Keratinocyte (primary cell): Measurements from ENCODE around the gene KSR2. TPM values are rescaled to one million over a fixed set of nuclear protein-coding genes. Genes with fewer than 3 reads are reported as not detected.
"Not testable (repeated sequence)": the region's sequence is repeated elsewhere in the genome, so short reads cannot be mapped to it uniquely, and the experiment has no call there.

Experiments used
- DNase-seq: peaks from one replicate; pipeline ENCODE4 v3.0.0-alpha.2; 2011; ENCODE audit warnings: low read depth, missing footprints, low spot score
- FAIRE-seq: peaks from 2 replicates; lab custom pipeline; 2011; peaks lifted over from hg19 to GRCh38; lab: Jason Lieb, UNC
- H2AFZ ChIP-seq: 2 replicates; pipeline ENCODE4 v1.6.0; 2012; ENCODE audit warnings: low read length, control low read depth, inconsistent platforms; ENCODE audit not compliant: control insufficient read depth
- H3K27ac ChIP-seq: 2 replicates; pipeline ENCODE4 v1.5.1; 2011; ENCODE audit warnings: low read length; ENCODE audit not compliant: control insufficient read depth, insufficient read depth
- H3K27me3 ChIP-seq: 3 replicates; pipeline ENCODE4 v1.6.0; 2011; ENCODE audit warnings: low read length; ENCODE audit not compliant: control insufficient read depth, insufficient read depth; ENCODE audit errors: extremely low read depth
- H3K36me3 ChIP-seq, 2 experiments: 2 replicates in 1 of 2; 3 replicates in 1 of 2; pipeline ENCODE4 v1.5.1; 2011; ENCODE audit warnings: low read length in 2 of 2, mild to moderate bottlenecking in 1 of 2; ENCODE audit not compliant: control insufficient read depth in 2 of 2, insufficient read depth in 2 of 2; ENCODE audit errors: extremely low read depth in 1 of 2
- H3K4me1 ChIP-seq: 3 replicates; pipeline ENCODE4 v1.5.1; 2011; ENCODE audit warnings: low read length; ENCODE audit not compliant: control insufficient read depth, insufficient read depth; ENCODE audit errors: extremely low read depth
- H3K4me2 ChIP-seq: 3 replicates; pipeline ENCODE4 v1.6.0; 2011; ENCODE audit warnings: low read depth, low read length; ENCODE audit not compliant: control insufficient read depth, insufficient read depth; ENCODE audit errors: extremely low read depth
- H3K4me3 ChIP-seq, 3 experiments: fragments of 200-600 bp in 1 of 3; sonication (generic) in 1 of 3; 2 replicates in 2 of 3; 3 replicates in 1 of 3; pipeline ENCODE4 v1.5.1; 2011 to 2016; ENCODE audit warnings: low read length in 3 of 3, mild to moderate bottlenecking in 3 of 3, control low read depth in 2 of 3, inconsistent platforms in 1 of 3, low read depth in 1 of 3, mixed read lengths in 1 of 3, mixed run types in 1 of 3, moderate library complexity in 1 of 3; ENCODE audit not compliant: control insufficient read depth in 2 of 3, insufficient read depth in 2 of 3; ENCODE audit errors: extremely low read depth in 1 of 3
- H3K79me2 ChIP-seq: 2 replicates; pipeline ENCODE4 v1.6.0; 2012; ENCODE audit warnings: low read length; ENCODE audit not compliant: control insufficient read depth, insufficient read depth
- H3K9ac ChIP-seq: 3 replicates; pipeline ENCODE4 v1.6.0; 2011; ENCODE audit warnings: low read length; ENCODE audit not compliant: control insufficient read depth, insufficient read depth; ENCODE audit errors: extremely low read depth
- H3K9me1 ChIP-seq: 3 replicates; pipeline ENCODE4 v1.6.0; 2011; ENCODE audit warnings: low read length; ENCODE audit not compliant: control insufficient read depth, insufficient read depth; ENCODE audit errors: extremely low read depth
- H3K9me3 ChIP-seq: 2 replicates; pipeline ENCODE4 v1.5.1; 2012; ENCODE audit warnings: low read depth, low read length; ENCODE audit not compliant: control insufficient read depth
- H4K20me1 ChIP-seq: 3 replicates; pipeline ENCODE4 v1.6.0; 2011; ENCODE audit warnings: low read length; ENCODE audit not compliant: control insufficient read depth, insufficient read depth; ENCODE audit errors: extremely low read depth
- EZH2 ChIP-seq: IDR thresholded peaks from one replicate; pipeline ENCODE4 v1.6.1; 2012; ENCODE audit warnings: inconsistent platforms, mild to moderate bottlenecking, low read length, moderate library complexity
- dilution Hi-C: fragments of 300-500 bp; cut with MboI; formaldehyde crosslinking; loops from one replicate; pipeline ENCODE4 v1.7.0; 2020; ENCODE audit warnings: low sequenced_read_pairs; ENCODE audit not compliant: extremely low pct_ligation_motif_present
- polyA plus RNA-seq, 5 experiments: library from polyadenylated mRNA; depleted of rRNA in 3 of 5; stranded (reverse) in 3 of 5; stranded (forward) in 1 of 5; unstranded in 1 of 5; fragments of >200 nt; gene quantifications; 1 replicate in 1 of 5; 2 replicates in 3 of 5; 3 replicates in 1 of 5; pipeline versions ENCODE4 v1.2.1 to v1.2.3, GENCODE V29; 2011 to 2012; ENCODE audit warnings: missing spikeins in 2 of 5, low read depth in 1 of 5, low replicate concordance in 1 of 5
- TF ChIP-seq, protein P1 (sequence below), 3 experiments: IDR thresholded peaks in 1 of 3; conservative IDR thresholded peaks in 1 of 3; optimal IDR thresholded peaks in 1 of 3; 2 replicates in 2 of 3; 3 replicates in 1 of 3; pipeline versions ENCODE3 to v1.5.1; 2011; ENCODE audit warnings: low read length in 3 of 3, mild to moderate bottlenecking in 3 of 3, moderate library complexity in 2 of 3, control low read depth in 1 of 3, inconsistent platforms in 1 of 3; ENCODE audit not compliant: insufficient read depth in 2 of 3; ENCODE audit errors: extremely low read depth in 1 of 3

The KSR2 gene
- polyA plus RNA-seq, 1 donor (not counting 4 experiments of a cell fraction or from before 2014, with no cell fraction given): 0.01 TPM

DNA sequence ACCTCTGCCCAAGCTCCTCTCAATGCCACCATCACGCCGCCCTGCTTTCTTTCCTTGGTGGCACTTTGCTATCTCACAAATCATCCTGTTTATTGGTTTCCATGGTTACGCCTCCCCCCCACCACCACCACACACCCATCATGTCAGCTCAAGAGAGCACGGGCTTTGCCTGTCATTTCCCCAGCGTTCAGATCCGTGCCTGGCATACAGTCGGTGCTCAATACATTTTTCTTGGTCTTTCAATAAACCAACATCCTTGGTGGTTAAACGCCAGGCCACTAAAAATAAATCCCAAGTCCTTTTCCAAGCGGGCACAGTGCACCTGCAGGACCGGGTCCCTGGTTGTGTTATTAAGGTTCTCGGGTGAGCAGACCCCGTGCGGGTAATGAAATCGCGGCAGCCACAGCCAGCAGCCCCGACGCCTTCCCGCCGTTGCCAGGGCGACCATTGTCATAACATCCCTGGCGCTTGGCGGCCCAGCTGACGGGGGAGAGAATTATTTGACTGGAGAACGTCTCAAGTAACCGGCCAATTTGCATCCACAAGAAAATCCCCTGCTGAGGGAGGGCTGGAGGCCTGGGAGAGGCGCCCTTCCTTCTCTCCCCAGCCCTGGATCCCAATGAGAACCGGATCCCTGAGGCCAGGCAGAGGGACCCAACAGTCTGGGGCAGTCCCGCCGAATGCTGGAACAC, 92.9 kb downstream of the KSR2 start:
- FAIRE-seq (no peak), DNase-seq (no peak)
- H3K36me3 ChIP-seq: no peaks in the 10 kb centered on the region
- no peaks in the 10 kb centered on the region for H3K27me3 ChIP-seq
- H4K20me1 ChIP-seq: no peaks in the 10 kb centered on the region
- no peak overlapping the region for H3K9ac ChIP-seq
- no peak overlapping the region for H2AFZ ChIP-seq
- no peak overlapping the region for H3K4me2 ChIP-seq
- H3K9me1 ChIP-seq: no peaks in the 10 kb centered on the region
- H3K79me2 ChIP-seq: no peaks in the 10 kb centered on the region
- TF ChIP-seq, protein P1, sequence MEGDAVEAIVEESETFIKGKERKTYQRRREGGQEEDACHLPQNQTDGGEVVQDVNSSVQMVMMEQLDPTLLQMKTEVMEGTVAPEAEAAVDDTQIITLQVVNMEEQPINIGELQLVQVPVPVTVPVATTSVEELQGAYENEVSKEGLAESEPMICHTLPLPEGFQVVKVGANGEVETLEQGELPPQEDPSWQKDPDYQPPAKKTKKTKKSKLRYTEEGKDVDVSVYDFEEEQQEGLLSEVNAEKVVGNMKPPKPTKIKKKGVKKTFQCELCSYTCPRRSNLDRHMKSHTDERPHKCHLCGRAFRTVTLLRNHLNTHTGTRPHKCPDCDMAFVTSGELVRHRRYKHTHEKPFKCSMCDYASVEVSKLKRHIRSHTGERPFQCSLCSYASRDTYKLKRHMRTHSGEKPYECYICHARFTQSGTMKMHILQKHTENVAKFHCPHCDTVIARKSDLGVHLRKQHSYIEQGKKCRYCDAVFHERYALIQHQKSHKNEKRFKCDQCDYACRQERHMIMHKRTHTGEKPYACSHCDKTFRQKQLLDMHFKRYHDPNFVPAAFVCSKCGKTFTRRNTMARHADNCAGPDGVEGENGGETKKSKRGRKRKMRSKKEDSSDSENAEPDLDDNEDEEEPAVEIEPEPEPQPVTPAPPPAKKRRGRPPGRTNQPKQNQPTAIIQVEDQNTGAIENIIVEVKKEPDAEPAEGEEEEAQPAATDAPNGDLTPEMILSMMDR (optimal IDR thresholded peaks at IDR 0.05 in 1 of 3, IDR thresholded peaks at IDR 0.05 in 1 of 3, conservative IDR thresholded peaks at IDR 0.05 in 1 of 3; ENCODE audit: extremely low read depth in 1 of 3, insufficient read depth in 2 of 3, low read length in 3 of 3): no peak
- TF ChIP-seq EZH2: no peak
- H3K4me1 ChIP-seq: no peaks in the 10 kb centered on the region
- no peak overlapping the region for H3K4me3 ChIP-seq
- dilution Hi-C loops: no loop called here
- H3K27ac ChIP-seq: no peak overlapping the region
- H3K9me3 ChIP-seq: no peaks in the 10 kb centered on the region

DNA sequence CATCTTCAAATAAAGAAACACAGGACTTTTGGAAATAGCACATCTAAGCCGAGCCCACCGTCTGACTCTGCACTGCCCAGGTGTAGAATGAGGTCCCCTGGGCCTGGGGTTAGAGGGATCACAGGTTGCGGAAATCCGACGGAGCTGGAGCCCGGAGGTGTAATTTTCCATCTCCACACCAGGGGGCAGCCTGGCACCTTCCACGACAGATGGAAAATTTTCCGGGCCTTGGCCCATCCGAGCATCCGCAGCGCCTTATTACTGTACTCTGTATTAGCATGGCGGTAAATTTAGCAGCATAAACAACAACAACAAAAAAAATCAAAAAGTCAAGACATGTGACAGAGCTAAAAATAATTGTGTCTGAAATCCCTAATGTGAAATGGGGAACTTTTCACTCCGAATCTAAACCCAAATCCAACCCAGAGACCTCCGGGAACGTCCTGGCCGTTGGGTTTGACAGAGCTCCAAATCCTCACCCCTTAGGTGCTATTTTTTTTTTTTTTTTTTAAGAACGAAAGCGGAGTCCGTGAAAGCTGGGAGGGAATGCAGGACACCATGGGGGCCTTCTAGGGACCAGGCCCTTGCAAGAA, 93.9 kb downstream of the KSR2 start:
- DNase-seq: no peak
- no peak overlapping the region for H2AFZ ChIP-seq
- no peak for TF ChIP-seq EZH2
- TF ChIP-seq, protein P1 (optimal IDR thresholded peaks at IDR 0.05 in 1 of 3, IDR thresholded peaks at IDR 0.05 in 1 of 3, conservative IDR thresholded peaks at IDR 0.05 in 1 of 3; ENCODE audit: extremely low read depth in 1 of 3, insufficient read depth in 2 of 3, low read length in 3 of 3): peak; percentile 78 to 87 (median 84)
- H3K9ac ChIP-seq: no peak overlapping the region
- H3K4me1 ChIP-seq: no peaks in the 10 kb centered on the region
- H3K9me1 ChIP-seq: no peaks in the 10 kb centered on the region
- no peak overlapping the region for H3K4me3 ChIP-seq
- no peak overlapping the region for H3K4me2 ChIP-seq
- H3K27ac ChIP-seq: no peak overlapping the region
- no peaks in the 10 kb centered on the region for H3K9me3 ChIP-seq
- no peaks in the 10 kb centered on the region for H3K27me3 ChIP-seq
- no peaks in the 10 kb centered on the region for H4K20me1 ChIP-seq
- peak; percentile 61 for FAIRE-seq
- dilution Hi-C loops: no loop called here
- no peaks in the 10 kb centered on the region for H3K36me3 ChIP-seq
- no peaks in the 10 kb centered on the region for H3K79me2 ChIP-seq

DNA sequence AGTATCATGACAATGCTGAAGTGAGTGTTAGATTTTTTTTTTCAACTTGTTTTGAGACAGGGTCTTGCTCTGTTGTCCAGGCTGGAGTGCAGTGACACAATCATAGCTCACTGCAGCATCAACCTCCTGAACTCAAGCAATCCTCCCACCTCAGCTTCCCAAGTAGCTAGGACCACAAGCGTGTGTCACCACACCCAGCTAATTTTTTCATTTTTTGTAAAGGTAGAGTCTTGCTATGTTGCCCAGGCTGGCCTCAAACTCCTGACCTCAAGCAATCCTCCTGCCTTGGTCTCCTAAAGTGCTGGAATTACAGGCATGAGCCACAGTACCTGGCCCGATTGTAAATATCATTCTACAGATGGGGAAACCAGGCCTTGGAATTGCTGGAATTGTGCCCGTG, 94.6 kb downstream of the KSR2 start:
- H3K9me3 ChIP-seq, H3K4me2 ChIP-seq, H3K36me3 ChIP-seq, H3K27ac ChIP-seq, H3K27me3 ChIP-seq, DNase-seq, H2AFZ ChIP-seq, H3K4me3 ChIP-seq, dilution Hi-C loops, H3K9me1 ChIP-seq, FAIRE-seq, H3K9ac ChIP-seq, H3K79me2 ChIP-seq, H4K20me1 ChIP-seq, H3K4me1 ChIP-seq: not testable (repeated sequence)
